HepG2 (cell line): ENCODE results near the gene SH3D19. TPM values are rescaled to one million over a fixed set of nuclear protein-coding genes. Genes with fewer than 3 reads are reported as not detected.

Source experiments
- ATAC-seq: fragments of 200-7000 bp; cut with Tn5 transposase; 3 replicates; pipeline ENCODE4 v1.9.1; 2020; ENCODE audit warnings: mild to moderate bottlenecking, moderate library complexity
- BruUV-seq: library from RNA; stranded (reverse); fragments of 400-500 nt; replicated peaks from 2 replicates; lab custom pipeline; 2021; lab: Mats Ljungman, UMichigan
- CTCF ChIA-PET: fragments of 300-600 bp; formaldehyde crosslinking; extraction: SDS; loops from one replicate; lab custom pipeline; 2021; ENCODE audit warnings: low total read pairs, inconsistent platforms, low intra/inter-chr PET ratio; lab: Yijun Ruan, JAX
- POLR2A ChIA-PET: fragments of 350-600 bp; sonication (Branson Sonifier 250); formaldehyde crosslinking; loops from one replicate; lab custom pipeline; 2020; ENCODE audit warnings: antibody characterized with exemption, inconsistent platforms; lab: Yijun Ruan, JAX
- DNase-seq: peaks from one replicate; pipeline ENCODE4 v3.0.0-alpha.2; 2015; ENCODE audit warnings: low spot score
- FAIRE-seq: peaks from 3 replicates; lab custom pipeline; 2011; peaks lifted over from hg19 to GRCh38; lab: Jason Lieb, UNC
- H2AFZ ChIP-seq: one replicate; pipeline ENCODE4 v1.6.1; 2011; ENCODE audit warnings: low read length, inconsistent platforms
- H3K27ac ChIP-seq: fragments of 300-600 bp; 3 replicates; pipeline ENCODE4 v1.8.0; 2011; ENCODE audit warnings: mixed run types, mild to moderate bottlenecking, mixed read lengths, low read length, inconsistent platforms; ENCODE audit not compliant: insufficient read depth; ENCODE audit errors: extremely low read length
- H3K27me3 ChIP-seq, 2 experiments: fragments of 200-600 bp in 1 of 2; 2 replicates in 1 of 2; 3 replicates in 1 of 2; pipeline versions ENCODE4 v1.6.0 to v1.8.0; 2011; ENCODE audit warnings: low read length in 2 of 2, mild to moderate bottlenecking in 2 of 2, moderate library complexity in 2 of 2, inconsistent platforms in 1 of 2; ENCODE audit not compliant: insufficient read depth in 2 of 2, control insufficient read depth in 1 of 2
- H3K36me3 ChIP-seq, 2 experiments: fragments of 200-600 bp in 1 of 2; replicated peaks in 1 of 2; 2 replicates in 1 of 2; 3 replicates in 1 of 2; pipeline versions ENCODE4 v1.5.1 to v1.8.0; 2011; ENCODE audit warnings: low read length in 2 of 2, inconsistent platforms in 1 of 2; ENCODE audit not compliant: insufficient read depth in 2 of 2, control insufficient read depth in 1 of 2
- H3K4me1 ChIP-seq: 2 replicates; pipeline ENCODE4 v1.5.1; 2012; ENCODE audit warnings: low read length, inconsistent platforms; ENCODE audit not compliant: insufficient read depth
- H3K4me2 ChIP-seq: 2 replicates; pipeline ENCODE4 v1.6.0; 2011; ENCODE audit warnings: low read depth, low read length, inconsistent platforms
- H3K4me3 ChIP-seq, 3 experiments: fragments of 200-600 bp in 1 of 3; sonication (generic), shearing (Covaris generic) in 1 of 3; replicated peaks in 1 of 3; 2 replicates each; pipeline ENCODE4 v1.5.1; 2011 to 2016; ENCODE audit warnings: low read length in 3 of 3, inconsistent platforms in 2 of 3, low read depth in 2 of 3, mild to moderate bottlenecking in 2 of 3, control low read depth in 1 of 3, mixed read lengths in 1 of 3; ENCODE audit not compliant: insufficient read depth in 1 of 3
- H3K79me2 ChIP-seq: one replicate; pipeline ENCODE4 v1.6.1; 2011; ENCODE audit warnings: low read length, inconsistent platforms; ENCODE audit not compliant: insufficient read depth
- H3K9ac ChIP-seq: 2 replicates; pipeline ENCODE4 v1.6.0; 2011; ENCODE audit warnings: mild to moderate bottlenecking, low read depth, low read length, inconsistent platforms; ENCODE audit not compliant: insufficient read depth
- H3K9me3 ChIP-seq: 2 replicates; pipeline ENCODE4 v1.5.1; 2012; ENCODE audit warnings: mild to moderate bottlenecking, low read length
- H4K20me1 ChIP-seq: 2 replicates; pipeline ENCODE4 v1.6.0; 2011; ENCODE audit warnings: inconsistent platforms, mild to moderate bottlenecking, low read length, moderate library complexity; ENCODE audit not compliant: insufficient read depth
- ATF6 ChIP-seq: sonication (generic); formaldehyde crosslinking; conservative IDR thresholded peaks from 2 replicates; pipeline ENCODE4 v1.4.0; 2020; ENCODE audit warnings: missing genetic modification reagents
- HNRNPUL1 ChIP-seq: fragments of 200-400 bp; formaldehyde crosslinking; IDR thresholded peaks from 2 replicates; pipeline ENCODE4 v1.6.1; 2017; ENCODE audit warnings: low read depth, mild to moderate bottlenecking, low read length, moderate library complexity
- RBM22 ChIP-seq: fragments of 200-400 bp; formaldehyde crosslinking; optimal IDR thresholded peaks from 2 replicates; pipeline ENCODE3; 2017; ENCODE audit warnings: mild to moderate bottlenecking, low read length, moderate library complexity
- ZBTB44 ChIP-seq: sonication (generic); formaldehyde crosslinking; IDR thresholded peaks from 2 replicates; pipeline ENCODE4 v1.4.0; 2020; ENCODE audit warnings: missing genetic modification reagents
- WGBS: methylation state at CpG from one replicate; pipeline ENCODE4 v1.1.6; 2017; ENCODE audit warnings: low lambda C conversion rate; 5-methylcytosine and 5-hydroxymethylcytosine counted together
- in situ Hi-C: cut with HindIII; loops from 2 replicates; pipeline ENCODE4 v1.10.0; 2017; ENCODE audit warnings: low pct_unique_long_range_greater_than_20kb; ENCODE audit not compliant: extremely low pct_ligation_motif_present
- intact Hi-C: fragments of 100-400 bp; cut with micrococcal nuclease; formaldehyde crosslinking; loops from one replicate; pipeline ENCODE4 v1.10.0; 2022; ENCODE audit not compliant: unreplicated experiment
- polyA plus RNA-seq, 8 experiments: library from polyadenylated mRNA; depleted of rRNA in 3 of 8; stranded (reverse) in 7 of 8; unstranded in 1 of 8; fragments of >200 nt; fragmentation: Illumina TruSeq in 4 of 8; extraction: Trizol in 4 of 8; gene quantifications; 2 replicates each; pipeline versions ENCODE4 v1.2.1 to v1.2.3, GENCODE V29; 2011 to 2016; ENCODE audit warnings: low read depth in 4 of 8, missing spikeins in 1 of 8, mixed read lengths in 1 of 8; ENCODE audit not compliant: insufficient read depth in 1 of 8
- total RNA-seq, 5 experiments: library from RNA; depleted of rRNA; stranded (reverse); fragments of >200 nt; fragmentation: Illumina TruSeq; extraction: Trizol; gene quantifications; 2 replicates each; pipeline ENCODE4 v1.2.3, GENCODE V29; 2016; ENCODE audit warnings: low read depth in 1 of 5
- TF ChIP-seq, protein P1 (sequence below): sonication (generic); formaldehyde crosslinking; IDR thresholded peaks from 2 replicates; pipeline ENCODE4 v1.4.0; 2020; ENCODE audit warnings: missing genetic modification reagents

Gene SH3D19
- total and polyA plus RNA-seq, 2 of the 13 experiments (the other 11 are each of a cell fraction or from before 2014, with no cell fraction given) = 31.2 to 38.0 TPM

DNA sequence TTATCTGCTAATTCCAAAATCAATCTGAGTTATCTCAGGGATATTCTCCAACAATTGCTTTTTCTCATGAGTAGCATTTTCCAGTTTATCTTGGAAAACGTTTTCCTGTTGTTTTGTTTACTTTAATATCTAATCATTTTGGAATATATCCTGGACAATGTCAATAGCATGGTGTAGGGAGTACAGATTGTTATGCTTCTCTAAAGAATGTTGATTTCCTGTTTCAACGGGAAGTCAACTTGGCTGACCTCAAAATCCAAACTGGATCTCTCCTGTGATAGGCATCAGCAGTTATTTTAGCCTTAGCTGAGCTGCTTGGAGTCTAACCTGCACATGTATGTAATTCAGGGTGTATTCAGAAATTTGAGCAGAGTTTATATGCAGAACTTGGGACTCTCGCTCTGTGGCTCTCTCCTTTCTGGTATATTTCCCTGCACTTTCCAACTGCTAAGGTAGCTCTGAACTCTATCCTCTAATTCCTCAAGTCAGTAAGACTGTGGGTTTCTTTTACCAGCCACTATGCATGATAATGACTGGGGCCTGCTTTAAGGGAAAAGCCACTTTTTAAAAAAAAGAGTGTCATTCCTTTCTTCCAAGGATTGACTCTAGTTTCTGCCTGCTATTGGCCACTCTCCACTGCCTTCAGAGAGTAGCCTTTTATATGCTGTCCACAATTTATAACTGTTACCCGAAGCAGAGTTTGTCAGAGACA lies 40.7 kb downstream of the SH3D19 start:
- WGBS = 88% methylated on average over 4 of the region's 4 CpGs
- DNase-seq (no peak), ATAC-seq (no peak), FAIRE-seq (no peak)
- H4K20me1 ChIP-seq = peaks cover 65% of the 10 kb centered on the region
- in situ Hi-C loops (loop anchor here (5.0 kb wide), 1 partner anchor 78 kb away; no protein-coding TSS in a partner anchor), intact Hi-C loops (no loop called here)
- no peak overlapping the region for H3K27ac ChIP-seq
- H2AFZ ChIP-seq = no peak overlapping the region
- H3K36me3 ChIP-seq = peaks cover 4 to 13% of the 10 kb centered on the region in 2 experiments; a peak in 2 of 5 replicates
- H3K4me3 ChIP-seq = no peak overlapping the region
- no peaks in the 10 kb centered on the region for H3K27me3 ChIP-seq
- H3K79me2 ChIP-seq = peaks cover 97% of the 10 kb centered on the region
- ChIA-PET POLR2A (no interaction called here), CTCF (no interaction called here)
- H3K9me3 ChIP-seq = no peaks in the 10 kb centered on the region
- no TSS peak for BruUV-seq
- TF ChIP-seq ATF6 (CRISPR knock-in tag) = no peak
- no peak for TF ChIP-seq ZBTB44 (CRISPR knock-in tag)
- TF ChIP-seq, protein P1, sequence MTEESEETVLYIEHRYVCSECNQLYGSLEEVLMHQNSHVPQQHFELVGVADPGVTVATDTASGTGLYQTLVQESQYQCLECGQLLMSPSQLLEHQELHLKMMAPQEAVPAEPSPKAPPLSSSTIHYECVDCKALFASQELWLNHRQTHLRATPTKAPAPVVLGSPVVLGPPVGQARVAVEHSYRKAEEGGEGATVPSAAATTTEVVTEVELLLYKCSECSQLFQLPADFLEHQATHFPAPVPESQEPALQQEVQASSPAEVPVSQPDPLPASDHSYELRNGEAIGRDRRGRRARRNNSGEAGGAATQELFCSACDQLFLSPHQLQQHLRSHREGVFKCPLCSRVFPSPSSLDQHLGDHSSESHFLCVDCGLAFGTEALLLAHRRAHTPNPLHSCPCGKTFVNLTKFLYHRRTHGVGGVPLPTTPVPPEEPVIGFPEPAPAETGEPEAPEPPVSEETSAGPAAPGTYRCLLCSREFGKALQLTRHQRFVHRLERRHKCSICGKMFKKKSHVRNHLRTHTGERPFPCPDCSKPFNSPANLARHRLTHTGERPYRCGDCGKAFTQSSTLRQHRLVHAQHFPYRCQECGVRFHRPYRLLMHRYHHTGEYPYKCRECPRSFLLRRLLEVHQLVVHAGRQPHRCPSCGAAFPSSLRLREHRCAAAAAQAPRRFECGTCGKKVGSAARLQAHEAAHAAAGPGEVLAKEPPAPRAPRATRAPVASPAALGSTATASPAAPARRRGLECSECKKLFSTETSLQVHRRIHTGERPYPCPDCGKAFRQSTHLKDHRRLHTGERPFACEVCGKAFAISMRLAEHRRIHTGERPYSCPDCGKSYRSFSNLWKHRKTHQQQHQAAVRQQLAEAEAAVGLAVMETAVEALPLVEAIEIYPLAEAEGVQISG (CRISPR knock-in tag) = no peak
- TF ChIP-seq RBM22 = peak; percentile 42
- TF ChIP-seq HNRNPUL1 = no peak
- no peak overlapping the region for H3K9ac ChIP-seq
- H3K4me1 ChIP-seq = peaks cover 41% of the 10 kb centered on the region
- no peak overlapping the region for H3K4me2 ChIP-seq
